T1000 (cell line): ENCODE results near the gene ARAP1.

Source experiments
- DNase-seq: peaks from one replicate; lab custom pipeline; 2025; ENCODE audit warnings: mixed read lengths; lab: John Stamatoyannopoulos, UW

The ARAP1 gene

GRCh38 chr11:72635933-72636332 is 116.3 kb downstream of the ARAP1 start:
- DNase-seq, result no peak

- DNase-seq, result no peak
Observed at GRCh38 chr11:72635309-72635915, 116.8 kb downstream of the ARAP1 start.
